Stimulated activated CD8-positive, alpha-beta memory T cell treated with anti-CD3 and anti-CD28 coated beads, Interleukin-2, amount 100 ng/mL, for 1 hour (primary cell): ENCODE results near the gene CSF2RB.

Experiments
- DNase-seq, 2 donors: peaks; one replicate each; pipeline ENCODE4 v3.0.0-alpha.2; 2020; ENCODE audit warnings: low read depth in 2 of 2

CSF2RB gene

GRCh38 chr22:36921309-36922104 lies 8.1 kb downstream of the CSF2RB start:
- DNase-seq = no peak

GRCh38 chr22:36922105-36922608 lies 8.7 kb downstream of the CSF2RB start:
- no peak for DNase-seq

DNA sequence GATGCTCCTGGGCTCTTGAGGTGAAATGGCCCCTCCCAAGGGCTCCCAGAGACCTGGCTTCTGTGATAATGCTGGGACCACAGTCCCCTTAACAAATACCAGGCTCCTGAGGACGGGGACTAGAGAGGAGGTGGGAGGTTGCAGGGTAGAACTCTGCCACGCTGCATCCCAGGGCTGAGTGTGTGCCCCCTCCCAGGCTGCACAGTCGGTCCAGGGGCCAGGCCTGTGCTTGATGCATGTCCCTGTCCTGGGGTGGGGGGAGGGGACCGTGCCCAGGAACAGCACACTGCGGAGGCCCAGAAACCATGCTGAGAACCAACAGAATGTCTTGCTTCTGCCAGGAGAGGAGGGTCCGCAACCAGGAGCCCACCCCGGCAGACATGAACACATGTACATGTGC lies 9.3 kb downstream of the CSF2RB start:
- DNase-seq = no peak

GRCh38 chr22:36923131-36923788 lies 9.8 kb downstream of the CSF2RB start:
- no peak for DNase-seq

- no peak for DNase-seq
These were observed 10.8 kb downstream of the CSF2RB start for GRCh38 chr22:36924151-36924698.

- no peak for DNase-seq
These were observed 12.2 kb downstream of the CSF2RB start for GRCh38 chr22:36925388-36926290.

DNA sequence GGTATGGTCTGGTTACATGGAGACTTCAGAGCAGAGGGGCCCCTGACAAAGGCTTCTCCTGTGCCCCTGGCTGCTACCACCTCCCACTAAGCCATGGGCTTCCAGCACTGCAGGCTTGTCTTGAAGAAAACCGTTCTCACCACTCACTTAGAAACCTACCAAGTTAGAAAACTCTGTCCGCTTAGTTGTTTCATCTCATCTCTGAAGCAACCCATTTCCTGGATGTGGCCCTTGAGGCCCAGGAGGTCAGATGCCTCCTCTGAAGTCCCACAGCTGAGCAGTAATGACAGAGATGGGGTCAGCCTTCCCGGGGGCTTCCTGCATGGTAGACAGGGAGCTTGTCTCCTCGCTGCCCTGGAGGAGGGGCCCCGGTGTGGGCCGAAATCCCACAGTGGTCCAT lies 12.9 kb downstream of the CSF2RB start:
- no peak for DNase-seq

GRCh38 chr22:36926721-36927435 lies 13.4 kb downstream of the CSF2RB start:
- DNase-seq = no peak

DNA sequence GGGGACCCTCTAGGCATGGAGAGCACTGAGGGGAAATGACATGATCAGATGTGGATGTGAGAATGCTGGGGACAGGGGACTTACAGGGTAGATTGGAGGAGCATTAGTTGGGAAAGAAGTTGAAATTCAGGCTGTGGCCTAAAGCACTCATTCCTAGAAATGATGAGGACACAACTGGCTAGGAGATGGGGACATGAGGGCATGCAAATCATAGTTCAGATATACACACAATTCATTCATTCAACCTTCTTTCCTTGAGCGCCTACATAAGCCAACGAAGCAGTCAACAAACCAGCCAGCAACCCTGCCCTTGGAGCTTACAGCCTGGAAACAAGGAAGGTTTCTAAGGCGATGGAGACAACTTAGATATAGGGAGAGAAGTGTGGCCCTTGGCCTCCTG lies 14.2 kb downstream of the CSF2RB start:
- DNase-seq = no peak

DNA sequence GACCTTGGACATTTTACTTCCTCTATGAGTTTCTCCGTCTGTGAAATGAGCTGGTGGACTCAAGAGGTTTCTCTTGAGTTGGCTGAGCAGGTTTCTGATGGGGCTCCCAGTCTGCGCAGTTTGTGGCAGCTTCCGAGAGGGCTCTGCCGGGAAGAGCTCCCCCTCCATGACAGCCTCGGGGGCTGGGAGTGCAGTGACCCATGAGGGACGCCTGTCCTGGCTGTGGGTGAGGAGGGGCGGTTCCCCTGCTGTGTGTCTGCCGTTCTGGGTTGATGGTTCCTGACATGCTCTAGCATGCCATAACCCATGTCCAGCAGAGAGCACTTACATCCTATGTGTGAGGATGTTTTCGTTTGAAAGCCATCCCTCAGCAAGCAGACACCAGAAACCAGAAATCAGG lies 14.8 kb downstream of the CSF2RB start:
- no peak for DNase-seq

DNA sequence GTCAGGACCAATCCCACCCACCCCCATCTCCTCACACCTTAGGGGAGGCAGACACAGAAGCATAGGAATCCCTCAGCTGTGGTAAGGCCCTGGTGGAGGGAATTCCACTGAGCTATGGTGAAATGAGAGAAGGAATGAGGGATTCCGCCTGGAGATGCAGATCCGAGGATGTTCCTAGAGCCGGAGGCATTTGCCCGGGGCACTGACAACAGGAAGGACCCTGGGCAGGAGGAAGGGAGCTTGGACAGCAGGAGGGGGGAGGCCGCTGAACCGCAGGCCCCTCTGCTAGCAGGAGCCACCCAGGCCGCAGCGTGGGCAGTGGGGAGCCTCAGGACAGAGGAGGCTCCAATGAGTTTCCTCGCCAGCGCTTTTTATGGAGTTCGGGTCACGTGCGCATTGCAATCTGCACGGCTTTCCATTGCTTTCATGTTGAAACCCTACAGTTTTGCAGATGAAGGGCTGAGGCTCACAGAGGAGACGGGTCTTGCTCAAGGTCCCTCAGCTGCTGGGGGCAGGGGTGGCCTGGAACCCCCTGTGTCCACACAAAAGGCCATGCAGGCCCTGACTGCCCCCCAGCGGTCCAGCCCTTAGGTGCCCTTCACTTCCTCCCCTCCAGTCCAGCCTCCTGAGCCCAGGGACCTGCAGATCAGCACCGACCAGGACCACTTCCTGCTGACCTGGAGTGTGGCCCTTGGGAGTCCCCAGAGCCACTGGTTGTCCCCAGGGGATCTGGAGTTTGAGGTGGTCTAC lies 15.5 kb downstream of the CSF2RB start:
- no peak for DNase-seq

DNA sequence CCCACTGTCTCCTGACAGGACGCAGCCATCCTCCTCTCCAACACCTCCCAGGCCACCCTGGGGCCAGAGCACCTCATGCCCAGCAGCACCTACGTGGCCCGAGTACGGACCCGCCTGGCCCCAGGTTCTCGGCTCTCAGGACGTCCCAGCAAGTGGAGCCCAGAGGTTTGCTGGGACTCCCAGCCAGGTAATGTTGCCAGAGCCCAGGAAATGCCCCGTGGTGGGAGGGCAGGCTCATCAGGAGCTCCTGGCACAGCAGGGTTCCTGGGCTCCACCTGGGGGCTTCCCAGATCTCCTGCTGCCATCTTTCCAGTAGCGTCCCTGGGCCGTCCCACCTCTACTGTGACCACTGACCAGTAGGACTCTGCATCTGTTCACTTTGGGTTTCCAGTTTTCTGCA lies 16.2 kb downstream of the CSF2RB start:
- no peak for DNase-seq

DNA sequence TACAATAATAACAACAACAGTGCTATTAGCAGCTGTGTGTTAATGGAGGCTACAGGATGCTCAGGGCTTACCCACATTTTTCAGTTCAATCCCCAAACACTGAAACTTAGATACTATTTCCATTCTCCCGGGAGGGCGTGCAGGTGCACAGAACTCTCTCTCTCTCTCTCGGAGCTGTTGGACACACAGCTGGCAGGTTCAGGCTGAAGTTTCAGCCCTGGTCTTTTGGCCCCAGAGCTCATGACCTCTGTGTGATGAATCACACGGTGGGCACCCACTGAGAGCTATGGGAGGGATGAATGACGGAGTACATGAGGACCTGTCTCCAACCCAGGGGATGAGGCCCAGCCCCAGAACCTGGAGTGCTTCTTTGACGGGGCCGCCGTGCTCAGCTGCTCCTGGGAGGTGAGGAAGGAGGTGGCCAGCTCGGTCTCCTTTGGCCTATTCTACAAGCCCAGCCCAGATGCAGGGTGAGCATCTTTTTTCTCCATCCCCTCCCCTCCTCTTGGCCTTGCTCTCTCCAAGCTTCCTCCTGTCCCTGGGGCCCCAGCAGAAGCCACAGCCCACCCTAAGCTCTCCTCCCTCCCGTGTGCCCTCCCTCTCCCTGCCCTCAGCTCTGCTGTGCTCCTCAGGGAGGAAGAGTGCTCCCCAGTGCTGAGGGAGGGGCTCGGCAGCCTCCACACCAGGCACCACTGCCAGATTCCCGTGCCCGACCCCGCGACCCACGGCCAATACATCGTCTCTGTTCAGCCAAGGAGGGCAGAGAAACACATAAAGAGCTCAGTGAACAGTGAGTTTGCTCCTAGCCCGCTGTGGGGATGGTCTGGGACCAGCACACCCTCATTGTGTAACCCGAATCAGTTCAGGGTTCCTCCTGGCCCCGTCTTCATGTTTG lies 16.9 kb downstream of the CSF2RB start:
- no peak for DNase-seq

GRCh38 chr22:36931446-36931845 lies 18.0 kb downstream of the CSF2RB start:
- DNase-seq = no peak

DNA sequence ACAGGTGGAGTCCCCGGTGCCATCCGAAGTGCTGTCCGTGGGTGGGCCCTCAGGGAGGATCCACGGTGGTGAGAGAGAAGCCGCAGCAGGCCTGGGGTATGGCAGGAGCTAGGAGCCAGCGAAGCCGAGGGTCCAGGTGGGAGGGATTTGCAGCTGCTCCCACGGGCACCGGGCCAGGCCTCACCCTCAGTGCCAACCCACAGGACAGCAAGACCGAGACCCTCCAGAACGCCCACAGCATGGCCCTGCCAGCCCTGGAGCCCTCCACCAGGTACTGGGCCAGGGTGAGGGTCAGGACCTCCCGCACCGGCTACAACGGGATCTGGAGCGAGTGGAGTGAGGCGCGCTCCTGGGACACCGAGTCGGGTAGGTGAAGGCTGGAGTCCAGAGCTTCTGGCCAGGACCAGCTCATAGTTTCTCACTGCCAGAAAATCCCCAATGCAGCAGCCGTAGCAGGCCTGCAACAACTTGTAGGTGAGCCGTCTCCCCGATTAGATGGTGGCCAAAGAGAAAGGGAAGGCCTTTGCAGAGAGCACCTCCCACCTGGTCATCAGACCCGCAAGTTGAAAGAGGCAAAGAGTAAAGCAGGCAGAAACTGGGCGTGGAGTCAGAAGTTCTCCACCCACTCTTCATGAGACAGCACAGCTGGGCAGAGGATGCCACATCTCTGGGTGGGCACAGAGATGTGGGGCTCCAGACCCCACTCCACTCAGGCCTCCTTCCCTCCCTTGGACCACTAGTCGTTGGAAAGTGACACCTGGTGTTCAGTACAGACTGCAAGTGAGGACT lies 20.4 kb downstream of the CSF2RB start:
- DNase-seq = no peak

DNA sequence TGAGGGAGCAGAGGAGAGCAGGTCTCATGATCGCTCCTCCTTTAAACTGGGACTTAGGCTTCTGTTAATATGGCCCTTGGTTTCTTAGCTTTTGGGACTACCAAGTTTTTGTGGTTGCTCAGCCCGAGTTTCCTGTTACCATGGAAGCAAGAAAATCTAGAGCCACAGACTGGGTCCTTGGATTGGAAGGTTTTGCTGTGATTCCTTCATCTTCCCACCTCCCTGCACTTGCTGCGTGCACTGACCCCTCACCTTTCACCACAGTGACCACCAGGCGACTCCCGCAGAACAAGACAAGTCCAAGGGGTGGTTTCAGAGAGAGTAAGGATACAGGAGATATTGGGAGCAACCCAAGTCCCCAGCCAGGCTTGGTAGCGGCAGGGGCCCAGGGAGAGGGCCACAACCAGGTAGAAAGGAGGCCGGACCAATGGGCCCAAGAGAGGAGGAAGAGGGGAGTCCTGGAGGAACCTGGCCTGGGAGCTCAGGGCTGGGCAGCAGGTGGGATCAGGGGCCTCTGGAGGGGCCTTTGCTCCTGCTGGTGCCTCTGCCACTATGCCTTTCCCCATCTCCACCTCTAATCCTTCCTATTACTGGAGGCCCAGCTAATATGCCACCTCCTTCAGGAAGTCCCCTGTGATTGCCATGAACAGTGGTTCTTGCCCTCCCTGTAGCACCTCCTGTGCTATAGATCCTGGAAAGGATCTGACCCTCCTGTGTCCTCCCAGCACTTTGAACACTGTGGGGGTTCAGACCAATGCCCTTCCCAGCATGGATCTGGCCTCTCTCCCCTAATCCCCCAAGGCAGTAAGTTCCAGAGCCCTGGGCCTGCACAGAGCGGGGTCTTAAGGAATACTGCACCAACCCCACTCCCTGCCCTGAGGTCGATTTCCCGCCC lies 21.2 kb downstream of the CSF2RB start:
- no peak for DNase-seq

GRCh38 chr22:36935313-36935610 lies 21.8 kb downstream of the CSF2RB start:
- no peak for DNase-seq

GRCh38 chr22:36935694-36936093 lies 22.3 kb downstream of the CSF2RB start:
- no peak for DNase-seq
